ENCODE measurements around the gene UPP2.

DNA sequence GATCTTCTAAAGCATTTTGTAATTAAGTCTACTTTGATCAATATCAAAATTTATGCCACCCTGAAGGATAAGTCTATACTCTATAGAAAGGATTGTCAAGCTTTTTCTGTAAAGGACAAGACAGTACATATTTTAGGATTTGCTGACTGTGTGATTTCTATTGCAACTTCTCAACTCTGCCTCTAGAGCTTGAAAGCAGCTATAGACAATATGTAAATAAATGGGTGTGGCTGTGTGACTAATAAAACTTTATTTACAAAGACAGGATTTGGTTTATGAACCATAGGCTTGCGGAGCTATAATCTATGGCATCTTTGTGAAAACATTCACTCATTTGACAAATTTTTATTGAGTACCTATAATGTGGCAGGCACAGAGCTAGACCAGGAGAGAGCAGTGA lies 18.4 kb downstream of the UPP2 start:
- TF ChIP-seq, protein P1, sequence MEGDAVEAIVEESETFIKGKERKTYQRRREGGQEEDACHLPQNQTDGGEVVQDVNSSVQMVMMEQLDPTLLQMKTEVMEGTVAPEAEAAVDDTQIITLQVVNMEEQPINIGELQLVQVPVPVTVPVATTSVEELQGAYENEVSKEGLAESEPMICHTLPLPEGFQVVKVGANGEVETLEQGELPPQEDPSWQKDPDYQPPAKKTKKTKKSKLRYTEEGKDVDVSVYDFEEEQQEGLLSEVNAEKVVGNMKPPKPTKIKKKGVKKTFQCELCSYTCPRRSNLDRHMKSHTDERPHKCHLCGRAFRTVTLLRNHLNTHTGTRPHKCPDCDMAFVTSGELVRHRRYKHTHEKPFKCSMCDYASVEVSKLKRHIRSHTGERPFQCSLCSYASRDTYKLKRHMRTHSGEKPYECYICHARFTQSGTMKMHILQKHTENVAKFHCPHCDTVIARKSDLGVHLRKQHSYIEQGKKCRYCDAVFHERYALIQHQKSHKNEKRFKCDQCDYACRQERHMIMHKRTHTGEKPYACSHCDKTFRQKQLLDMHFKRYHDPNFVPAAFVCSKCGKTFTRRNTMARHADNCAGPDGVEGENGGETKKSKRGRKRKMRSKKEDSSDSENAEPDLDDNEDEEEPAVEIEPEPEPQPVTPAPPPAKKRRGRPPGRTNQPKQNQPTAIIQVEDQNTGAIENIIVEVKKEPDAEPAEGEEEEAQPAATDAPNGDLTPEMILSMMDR (IDR thresholded peaks at IDR 0.05) = no peak
- no peak for TF ChIP-seq POLR2AphosphoS5 (IDR thresholded peaks at IDR 0.05; ENCODE audit: low read depth, low read length)
- TF ChIP-seq, protein P2, sequence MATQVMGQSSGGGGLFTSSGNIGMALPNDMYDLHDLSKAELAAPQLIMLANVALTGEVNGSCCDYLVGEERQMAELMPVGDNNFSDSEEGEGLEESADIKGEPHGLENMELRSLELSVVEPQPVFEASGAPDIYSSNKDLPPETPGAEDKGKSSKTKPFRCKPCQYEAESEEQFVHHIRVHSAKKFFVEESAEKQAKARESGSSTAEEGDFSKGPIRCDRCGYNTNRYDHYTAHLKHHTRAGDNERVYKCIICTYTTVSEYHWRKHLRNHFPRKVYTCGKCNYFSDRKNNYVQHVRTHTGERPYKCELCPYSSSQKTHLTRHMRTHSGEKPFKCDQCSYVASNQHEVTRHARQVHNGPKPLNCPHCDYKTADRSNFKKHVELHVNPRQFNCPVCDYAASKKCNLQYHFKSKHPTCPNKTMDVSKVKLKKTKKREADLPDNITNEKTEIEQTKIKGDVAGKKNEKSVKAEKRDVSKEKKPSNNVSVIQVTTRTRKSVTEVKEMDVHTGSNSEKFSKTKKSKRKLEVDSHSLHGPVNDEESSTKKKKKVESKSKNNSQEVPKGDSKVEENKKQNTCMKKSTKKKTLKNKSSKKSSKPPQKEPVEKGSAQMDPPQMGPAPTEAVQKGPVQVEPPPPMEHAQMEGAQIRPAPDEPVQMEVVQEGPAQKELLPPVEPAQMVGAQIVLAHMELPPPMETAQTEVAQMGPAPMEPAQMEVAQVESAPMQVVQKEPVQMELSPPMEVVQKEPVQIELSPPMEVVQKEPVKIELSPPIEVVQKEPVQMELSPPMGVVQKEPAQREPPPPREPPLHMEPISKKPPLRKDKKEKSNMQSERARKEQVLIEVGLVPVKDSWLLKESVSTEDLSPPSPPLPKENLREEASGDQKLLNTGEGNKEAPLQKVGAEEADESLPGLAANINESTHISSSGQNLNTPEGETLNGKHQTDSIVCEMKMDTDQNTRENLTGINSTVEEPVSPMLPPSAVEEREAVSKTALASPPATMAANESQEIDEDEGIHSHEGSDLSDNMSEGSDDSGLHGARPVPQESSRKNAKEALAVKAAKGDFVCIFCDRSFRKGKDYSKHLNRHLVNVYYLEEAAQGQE (IDR thresholded peaks at IDR 0.05; ENCODE audit: insufficient read depth in 1 of 2, low read depth in 2 of 2, low read length in 1 of 2) = no peak
- TF ChIP-seq SIN3A (IDR thresholded peaks at IDR 0.05; ENCODE audit: borderline replicate concordance, insufficient read depth, low read depth, low read length) = no peak
- TF ChIP-seq TCF7L2 (IDR thresholded peaks at IDR 0.05; ENCODE audit: low read depth, low read length) = no peak
